Glomerular endothelial cell (primary cell): ENCODE measurements around the gene UQCR11. TPM values are rescaled to one million over a fixed set of nuclear protein-coding genes. Genes with fewer than 3 reads are reported as not detected.

ENCODE experiments used
- DNase-seq: peaks from one replicate; pipeline ENCODE4 v3.0.0-alpha.2; 2011; ENCODE audit warnings: low read depth, low spot score; ENCODE audit errors: extremely low read depth
- total RNA-seq: library from RNA; depleted of rRNA; stranded (reverse); fragments of >200 nt; gene quantifications from 2 replicates; pipeline ENCODE4 v1.2.3, GENCODE V29; 2015

The UQCR11 gene
- total RNA-seq, 1 donor from 2014 or later: 63.1 TPM

DNA sequence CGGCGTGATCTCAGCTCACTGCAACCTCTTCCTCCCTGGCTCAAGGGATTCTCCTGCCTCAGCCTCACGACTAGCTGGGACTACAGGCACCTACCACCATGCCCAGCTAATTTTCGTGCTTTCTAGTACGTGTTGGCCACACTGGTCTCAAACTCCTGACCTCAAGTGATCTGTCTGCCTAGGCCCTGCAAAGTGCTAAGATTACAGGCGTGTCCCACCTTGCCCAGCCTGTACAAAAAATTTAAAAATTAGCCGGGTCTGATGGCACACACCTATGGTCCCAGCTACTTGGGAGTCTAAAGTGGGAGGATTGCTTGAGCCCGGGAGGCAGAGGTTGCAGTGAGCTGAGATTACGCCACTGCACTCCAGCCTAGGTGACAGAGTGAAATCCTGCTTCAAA, 32.5 kb downstream of the UQCR11 start:
- DNase-seq: no peak

DNA sequence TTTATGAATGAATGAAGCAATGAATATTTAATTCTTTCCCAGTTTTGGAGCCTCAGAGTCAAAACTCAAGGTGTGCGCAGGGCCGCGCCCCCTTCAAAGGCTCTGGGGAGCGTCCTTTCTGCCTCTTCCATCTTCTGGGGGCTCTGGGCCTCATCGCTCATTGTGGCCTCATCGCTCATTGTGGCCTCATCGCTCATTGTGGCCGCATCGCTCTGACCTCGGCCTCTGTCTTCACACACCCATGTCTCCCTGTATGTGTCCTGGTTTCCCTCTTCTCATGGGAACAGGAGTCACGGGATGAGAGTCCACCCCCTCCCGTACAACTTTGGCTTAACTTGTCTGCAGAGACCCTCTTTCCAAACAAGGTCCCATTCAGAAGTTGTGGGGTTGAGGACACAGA, 33.9 kb downstream of the UQCR11 start:
- DNase-seq: no peak

DNA sequence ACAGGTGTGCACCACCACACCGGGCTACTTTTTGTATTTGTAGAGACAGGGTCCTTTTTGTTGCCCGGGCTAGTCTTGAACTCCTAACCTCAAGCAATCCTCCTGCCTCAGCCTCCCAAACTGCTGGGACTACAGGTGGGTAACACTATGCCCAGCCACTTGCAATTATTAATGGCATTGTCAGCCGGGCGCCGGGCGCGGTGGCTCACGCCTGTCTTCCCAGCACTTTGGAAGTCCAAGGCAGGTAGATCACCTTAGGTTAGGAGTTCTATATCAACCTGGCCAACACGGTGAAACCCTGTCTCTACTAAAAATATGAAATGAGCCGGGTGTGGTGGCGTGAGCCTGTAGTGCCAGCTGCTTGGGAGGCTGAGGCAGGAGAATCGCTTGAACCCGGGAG, 34.4 kb downstream of the UQCR11 start:
- no peak for DNase-seq

- no peak for DNase-seq
Observed at GRCh38 chr19:1569997-1570396, 35.3 kb downstream of the UQCR11 start.

DNA sequence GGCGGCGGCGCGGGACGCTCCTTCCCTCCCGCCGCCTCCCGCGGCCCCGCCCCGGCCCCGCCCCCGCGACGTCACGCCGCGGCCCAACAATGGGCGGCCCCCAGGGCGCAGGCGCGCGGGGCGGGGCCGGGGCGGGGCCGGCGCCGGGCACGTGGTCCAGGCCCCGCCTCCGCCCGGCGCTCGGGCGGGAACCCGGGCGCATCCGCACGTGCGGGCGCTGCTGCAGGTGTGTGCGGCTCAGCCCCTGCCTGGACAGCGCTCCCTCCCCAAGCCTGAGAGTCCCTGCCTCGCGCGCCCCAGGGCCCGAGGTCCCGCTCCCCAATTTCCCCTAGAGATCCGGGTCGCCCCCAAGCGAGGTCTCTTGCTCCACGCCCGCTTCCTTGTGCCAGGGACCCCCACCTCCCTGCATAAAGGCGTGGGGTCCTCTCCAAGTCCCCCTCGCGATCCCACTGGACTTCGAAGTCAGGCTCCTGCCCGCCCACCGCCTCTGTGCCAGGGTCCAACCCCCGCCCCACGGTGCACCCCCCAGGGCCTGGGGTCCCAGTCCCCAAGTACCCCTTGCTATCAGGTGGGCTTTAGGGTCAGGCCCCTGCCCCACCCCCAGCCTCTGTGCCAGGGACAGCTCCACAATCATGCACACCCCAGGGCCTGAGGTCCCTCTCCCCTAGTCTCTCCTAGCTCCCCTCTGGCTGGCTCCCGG, 36.8 kb downstream of the UQCR11 start, which contains the start of gene MEX3D:
TSS of gene MEX3D (minus strand) at position 6 of the 700 bp plus-strand sequence. CDS start 267 bp downstream, outside the sequence.
- DNase-seq: no peak

GRCh38 chr19:1567848-1568227, 37.4 kb downstream of the UQCR11 start:
- DNase-seq: no peak

GRCh38 chr19:1567116-1567847, 38.0 kb downstream of the UQCR11 start:
- no peak for DNase-seq

GRCh38 chr19:1566392-1567115, 38.7 kb downstream of the UQCR11 start:
- no peak for DNase-seq

DNA sequence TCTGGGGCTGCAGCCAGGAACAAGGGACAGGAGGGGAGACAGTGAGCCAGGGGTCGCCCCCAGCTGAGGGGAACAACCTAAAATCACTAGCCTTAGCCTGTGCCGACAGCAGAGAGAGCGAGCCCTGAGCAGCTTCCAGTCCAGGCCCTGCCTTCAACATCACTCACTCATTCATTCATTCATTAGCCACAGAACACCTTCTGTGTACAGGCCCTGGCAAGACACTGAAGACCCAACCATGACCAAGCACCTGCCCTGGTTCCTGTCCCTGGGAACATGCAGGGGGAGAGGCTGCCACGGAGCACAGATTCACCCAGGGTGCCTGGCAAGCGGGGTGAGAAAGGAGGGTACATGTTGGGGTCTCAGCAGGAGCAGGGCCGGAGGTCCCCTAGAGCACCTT, 42.0 kb downstream of the UQCR11 start:
- DNase-seq: no peak

DNA sequence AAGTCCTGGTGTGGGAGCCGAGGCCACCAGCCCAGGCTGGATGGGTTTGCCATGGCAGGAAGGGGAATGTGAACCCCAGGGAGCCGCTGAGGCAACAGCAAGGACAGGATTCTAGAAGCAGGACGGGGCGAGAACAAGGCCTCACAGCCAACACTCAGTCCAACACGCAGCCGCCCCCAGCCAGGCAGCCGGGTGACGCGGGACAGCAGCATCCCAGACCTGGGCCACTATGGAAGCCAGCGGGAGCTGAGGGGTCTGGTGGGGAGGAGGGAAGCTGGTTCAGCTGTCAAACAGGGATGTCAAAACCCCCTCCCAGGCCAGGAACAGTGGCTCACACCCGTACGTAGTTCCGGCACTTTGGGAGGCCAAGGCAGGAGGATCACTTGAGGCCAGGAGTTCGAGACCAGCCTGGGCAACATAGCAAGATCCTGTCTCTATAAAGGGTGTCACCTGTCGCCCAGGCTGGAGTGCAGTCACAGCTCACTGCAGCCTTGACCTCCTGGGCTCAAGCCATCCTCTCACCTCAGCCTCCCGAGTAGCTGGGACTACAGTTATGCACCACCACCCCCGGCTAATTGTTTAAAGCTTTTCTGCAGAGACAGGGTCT, 43.9 kb downstream of the UQCR11 start:
- no peak for DNase-seq

DNA sequence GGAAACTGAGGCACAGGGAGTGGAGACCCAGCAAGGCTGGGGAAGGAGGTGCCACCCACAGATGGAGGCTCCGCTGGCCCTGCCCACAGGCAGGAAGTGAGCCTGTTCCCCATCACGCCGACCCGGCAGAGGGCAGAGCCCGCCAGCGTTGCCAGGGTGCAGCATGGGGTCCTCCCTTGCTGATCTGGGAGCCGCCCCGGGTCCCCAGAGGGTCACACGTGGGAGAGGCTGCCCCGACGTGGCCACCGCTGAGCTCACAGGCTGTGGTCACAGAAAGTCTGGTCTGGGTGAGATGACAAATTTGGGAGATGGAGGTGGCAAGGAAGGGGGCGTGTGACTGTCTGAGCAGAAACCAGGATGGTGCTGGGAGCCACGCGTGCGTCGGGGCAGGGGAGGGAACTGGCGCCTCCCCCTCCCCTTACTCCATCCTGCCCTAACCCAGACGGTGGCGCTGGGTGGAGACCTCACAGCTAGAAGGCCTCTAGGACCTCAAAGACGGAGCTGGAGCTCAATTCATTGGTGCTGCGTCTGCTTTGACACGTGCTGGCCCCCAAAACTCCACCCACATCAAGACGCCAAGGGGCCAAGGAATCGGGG, 44.9 kb downstream of the UQCR11 start:
- no peak for DNase-seq

- no peak for DNase-seq
Observed at GRCh38 chr19:1558552-1558951, 46.7 kb downstream of the UQCR11 start.

- no peak for DNase-seq
Observed at GRCh38 chr19:1556390-1557070, 48.7 kb downstream of the UQCR11 start.

GRCh38 chr19:1555487-1556389, 49.5 kb downstream of the UQCR11 start:
- DNase-seq: no peak

DNA sequence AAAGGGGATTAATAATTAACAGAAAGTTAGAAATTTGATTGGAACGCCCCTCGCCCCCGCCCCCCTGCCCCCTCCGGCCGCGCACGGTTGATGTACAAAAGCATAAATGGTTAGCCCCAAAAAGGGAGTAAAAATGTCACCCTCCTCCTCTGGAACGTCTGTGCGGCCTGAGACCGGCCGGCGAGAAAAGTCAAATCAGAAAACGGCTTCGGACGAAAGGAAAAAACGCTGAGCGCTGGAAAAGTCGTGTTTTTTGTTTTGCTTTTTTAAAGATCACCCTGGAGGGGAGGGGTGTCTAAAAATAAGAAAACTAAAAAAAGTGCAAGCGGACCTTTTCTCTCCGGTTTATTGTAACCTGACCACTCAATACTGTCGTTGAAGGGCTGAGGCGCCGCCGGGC, 50.3 kb downstream of the UQCR11 start:
- DNase-seq: no peak

GRCh38 chr19:1553415-1553814, 51.8 kb downstream of the UQCR11 start:
- DNase-seq: no peak

- DNase-seq: no peak
Observed at GRCh38 chr19:1551068-1552040, 53.9 kb downstream of the UQCR11 start.

DNA sequence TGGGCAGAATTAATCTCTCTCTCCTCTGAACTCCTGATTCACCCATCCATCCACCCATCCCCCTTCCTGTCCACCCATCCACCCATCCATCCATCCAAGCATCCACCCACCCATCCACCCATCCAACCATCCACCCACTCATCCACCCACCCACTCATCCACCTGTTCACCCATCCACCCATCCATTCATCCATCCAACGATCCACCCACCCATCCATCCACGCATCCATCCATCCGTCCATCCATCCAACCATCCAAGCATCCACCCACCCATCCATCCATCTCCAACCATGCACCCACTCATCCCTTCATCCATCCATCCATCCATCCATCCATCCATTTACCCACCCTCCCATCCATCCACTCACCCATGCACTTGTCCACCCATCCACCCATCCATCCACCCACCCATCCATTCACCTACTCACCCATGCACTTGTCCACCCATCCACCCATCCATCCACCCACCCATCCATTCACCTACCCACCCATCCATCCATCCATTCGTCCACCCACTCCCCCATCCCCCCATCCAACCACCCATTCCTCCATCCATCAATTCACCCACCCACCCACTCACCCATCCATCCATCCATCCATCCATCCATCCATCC, 55.8 kb downstream of the UQCR11 start:
- DNase-seq: no peak
